Endothelial cell of hepatic sinusoid (primary cell): ENCODE measurements around the gene HOXB8.

Experiments used
- in situ Hi-C: cut with HindIII; loops from 2 replicates; pipeline ENCODE4 v1.10.0; 2017; ENCODE audit warnings: low sequenced_read_pairs

The HOXB8 gene

DNA sequence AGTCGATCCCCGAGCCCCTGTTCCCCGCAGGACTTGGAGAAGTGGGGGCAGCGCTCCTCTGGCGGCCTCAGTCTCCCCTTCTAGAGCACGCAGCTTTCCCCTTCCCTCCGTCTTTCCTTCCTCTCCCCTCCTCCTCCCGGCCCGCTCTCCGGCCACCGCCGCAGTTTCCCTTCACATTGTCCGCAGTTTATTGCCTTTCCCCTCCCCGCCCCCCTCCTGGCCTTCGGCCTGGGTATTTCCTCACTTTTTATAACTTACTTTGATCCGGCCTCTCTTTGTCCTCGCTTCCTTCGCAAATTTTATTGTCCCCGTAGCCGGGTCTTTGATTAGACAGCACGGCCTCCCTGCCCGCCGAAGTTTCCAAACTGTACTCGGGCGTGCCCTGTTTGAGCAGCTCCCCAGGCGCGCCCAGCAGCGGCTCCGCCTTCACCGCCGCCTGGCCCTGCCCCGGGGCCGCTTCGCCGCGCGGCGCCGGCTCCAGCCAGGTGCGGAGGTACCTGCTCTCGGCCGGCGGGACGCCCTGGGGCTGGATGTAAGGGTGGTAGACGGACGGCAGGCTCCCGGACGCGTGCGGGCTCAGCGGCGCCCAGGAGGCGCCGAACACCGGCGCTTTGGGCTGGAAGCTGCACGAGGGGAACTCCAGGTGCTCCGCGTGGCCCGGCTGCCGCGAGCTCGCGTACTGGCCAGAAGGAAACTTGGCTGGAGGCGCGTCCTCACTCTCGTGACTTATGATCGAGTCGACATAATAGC lies 10.6 kb upstream of the HOXB8 start:
- in situ Hi-C loops: no loop called here

DNA sequence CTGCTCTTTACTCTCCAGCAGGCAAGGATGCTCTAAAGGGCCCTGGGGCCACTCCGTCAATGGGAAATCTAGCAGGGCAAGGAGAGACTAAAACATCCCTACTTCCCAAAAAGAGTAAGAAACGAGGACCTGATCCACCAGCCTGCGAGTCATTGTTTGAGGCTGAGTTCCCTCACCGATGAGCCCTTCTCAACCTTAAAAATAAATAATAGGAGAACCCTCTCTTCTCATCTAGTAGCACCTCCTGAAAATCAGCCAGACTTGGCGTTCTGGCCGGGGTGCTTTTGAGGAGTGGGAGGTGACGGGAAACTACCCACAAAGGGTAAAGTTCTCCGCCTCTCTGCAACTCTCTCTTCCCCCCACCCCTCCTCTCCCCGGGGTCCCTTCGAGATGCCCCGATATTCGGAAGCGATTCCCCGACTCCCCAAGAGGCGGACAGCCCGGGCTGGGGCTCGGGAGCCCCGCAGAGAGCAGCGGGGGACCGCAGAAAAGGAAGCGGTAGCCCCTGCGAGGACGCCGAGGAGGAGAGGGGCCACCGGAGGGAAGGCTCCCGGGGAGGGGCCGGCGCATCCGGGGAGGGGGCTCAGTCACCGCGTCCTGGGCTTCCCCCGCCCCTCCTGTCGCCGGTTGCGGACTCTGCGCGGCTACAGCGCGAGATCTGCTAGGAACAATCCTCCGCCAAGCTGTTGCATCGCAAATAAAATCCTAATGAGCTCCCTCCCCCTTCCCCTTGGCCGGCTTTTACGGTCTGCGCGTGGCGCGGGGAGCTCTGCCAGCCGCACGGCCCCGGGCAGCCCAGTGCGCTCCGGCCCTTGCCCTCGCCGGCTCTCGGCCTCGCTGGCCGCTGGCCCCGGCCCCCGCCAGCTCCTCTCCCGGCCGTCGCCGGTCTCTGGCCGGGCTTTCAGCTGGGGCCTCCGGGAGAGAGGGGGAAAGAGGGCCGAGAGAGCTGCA lies 9.7 kb upstream of the HOXB8 start:
- in situ Hi-C loops: loop anchor here (5.0 kb wide), 1 partner anchor 92 kb away; no protein-coding TSS in a partner anchor

DNA sequence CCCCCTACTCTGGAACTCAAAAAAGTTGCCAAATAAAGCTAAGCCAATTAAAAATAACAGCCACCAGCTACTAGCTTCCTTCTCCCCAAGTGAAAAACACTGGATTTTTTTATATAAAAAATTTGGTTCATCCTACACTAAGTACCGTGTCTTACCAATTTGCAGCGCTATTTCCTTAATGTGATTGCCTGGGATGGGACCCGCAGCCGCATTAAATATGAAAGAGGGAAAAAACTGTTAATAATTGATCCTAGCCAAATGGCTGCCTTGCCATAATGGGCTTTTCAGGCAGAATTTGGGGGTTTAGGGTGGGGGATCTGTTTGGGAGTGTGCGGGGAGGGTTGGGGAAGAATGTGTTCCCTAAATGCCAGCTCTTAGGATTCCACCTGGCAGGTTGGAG lies 9.0 kb upstream of the HOXB8 start:
- in situ Hi-C loops: loop anchor here (5.0 kb wide), 1 partner anchor 93 kb away; no protein-coding TSS in a partner anchor

DNA sequence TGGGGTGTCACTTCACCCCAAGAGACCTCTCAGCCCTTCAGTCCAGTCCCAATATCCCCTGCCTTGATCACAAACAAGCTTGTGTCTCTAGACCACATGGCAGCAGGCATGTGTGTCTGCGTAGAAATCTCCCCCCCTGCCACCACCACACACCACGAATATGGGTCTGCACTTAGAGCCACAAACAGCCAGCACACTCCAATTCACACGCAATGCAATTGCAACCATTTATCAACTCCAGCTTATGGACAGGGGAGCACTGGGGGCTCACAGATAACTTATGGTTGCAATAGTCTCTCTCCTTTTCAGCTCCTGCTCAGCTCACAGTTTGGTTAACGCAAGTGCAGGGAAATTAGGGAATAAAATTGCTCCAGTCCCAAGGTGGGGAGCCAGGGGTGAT lies 8.5 kb upstream of the HOXB8 start:
- in situ Hi-C loops: loop anchor here (5.0 kb wide), 1 partner anchor 94 kb away; no protein-coding TSS in a partner anchor

DNA sequence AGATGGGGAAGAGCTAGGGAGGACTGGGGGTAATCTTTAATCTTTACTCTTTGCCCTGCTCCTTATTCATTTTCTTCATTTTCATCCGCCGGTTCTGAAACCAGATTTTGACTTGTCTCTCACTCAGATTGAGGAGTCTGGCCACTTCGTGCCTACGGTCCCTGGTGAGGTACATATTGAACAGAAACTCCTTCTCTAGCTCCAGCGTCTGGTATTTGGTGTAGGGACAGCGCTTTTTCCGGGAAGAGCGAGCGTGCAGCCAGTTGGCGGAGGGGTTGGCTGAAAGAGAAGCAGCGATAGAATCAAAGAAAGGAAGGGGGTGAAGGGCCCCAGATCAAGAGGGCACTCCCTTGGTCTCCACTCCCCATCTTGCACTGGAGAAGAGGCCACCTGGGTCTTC lies 7.8 kb upstream of the HOXB8 start:
- in situ Hi-C loops: loop anchor here (5.0 kb wide), 1 partner anchor 94 kb away; no protein-coding TSS in a partner anchor

DNA sequence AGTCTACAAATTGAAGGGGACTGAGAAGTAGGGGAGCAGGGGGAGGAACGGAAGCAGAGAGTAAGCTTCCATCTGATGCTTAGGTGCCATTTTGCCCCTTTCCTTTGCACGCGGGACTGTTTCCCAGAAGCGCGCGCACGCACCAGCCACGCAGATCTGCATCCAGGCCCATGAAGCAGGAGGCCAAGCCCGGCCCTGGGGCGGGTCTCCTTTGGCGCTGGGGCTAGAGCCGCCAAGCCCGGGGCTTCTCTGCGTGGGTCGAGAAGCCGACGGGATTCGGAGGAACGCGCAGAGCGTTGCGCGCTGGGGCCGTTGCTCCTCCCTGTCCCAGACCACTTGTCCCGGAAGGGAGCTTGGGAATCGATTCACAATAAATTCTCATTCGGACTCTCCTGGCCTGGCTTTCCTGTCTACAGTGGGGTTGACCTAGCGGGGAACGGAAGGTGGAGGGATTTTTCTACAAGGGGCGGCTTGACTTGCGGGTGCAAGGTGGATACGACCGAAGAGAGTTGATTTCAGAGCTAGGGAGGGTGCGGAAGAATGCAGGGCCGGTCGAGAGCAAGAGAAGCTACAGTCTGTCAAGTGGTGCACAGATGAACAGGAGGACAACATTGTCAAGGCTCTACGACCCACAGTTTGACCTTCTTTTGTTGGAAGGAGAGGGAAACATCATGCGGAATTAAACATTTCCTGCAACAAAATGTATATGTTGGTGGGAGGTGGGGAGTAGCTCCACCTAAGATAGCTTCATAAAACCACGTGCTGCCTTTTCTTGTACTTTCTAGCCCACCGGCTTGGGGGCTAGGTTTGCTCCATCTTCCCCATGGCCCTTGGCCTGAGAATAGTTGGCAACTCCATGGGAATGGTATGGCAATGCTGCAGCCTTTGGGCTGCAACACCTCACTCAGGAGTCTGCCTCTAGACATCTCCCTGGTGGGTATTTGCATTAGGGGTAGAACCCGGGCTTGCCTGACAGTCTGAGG lies 6.6 kb upstream of the HOXB8 start:
- in situ Hi-C loops: loop anchor here (5.0 kb wide), 1 partner anchor 96 kb away; no protein-coding TSS in a partner anchor

DNA sequence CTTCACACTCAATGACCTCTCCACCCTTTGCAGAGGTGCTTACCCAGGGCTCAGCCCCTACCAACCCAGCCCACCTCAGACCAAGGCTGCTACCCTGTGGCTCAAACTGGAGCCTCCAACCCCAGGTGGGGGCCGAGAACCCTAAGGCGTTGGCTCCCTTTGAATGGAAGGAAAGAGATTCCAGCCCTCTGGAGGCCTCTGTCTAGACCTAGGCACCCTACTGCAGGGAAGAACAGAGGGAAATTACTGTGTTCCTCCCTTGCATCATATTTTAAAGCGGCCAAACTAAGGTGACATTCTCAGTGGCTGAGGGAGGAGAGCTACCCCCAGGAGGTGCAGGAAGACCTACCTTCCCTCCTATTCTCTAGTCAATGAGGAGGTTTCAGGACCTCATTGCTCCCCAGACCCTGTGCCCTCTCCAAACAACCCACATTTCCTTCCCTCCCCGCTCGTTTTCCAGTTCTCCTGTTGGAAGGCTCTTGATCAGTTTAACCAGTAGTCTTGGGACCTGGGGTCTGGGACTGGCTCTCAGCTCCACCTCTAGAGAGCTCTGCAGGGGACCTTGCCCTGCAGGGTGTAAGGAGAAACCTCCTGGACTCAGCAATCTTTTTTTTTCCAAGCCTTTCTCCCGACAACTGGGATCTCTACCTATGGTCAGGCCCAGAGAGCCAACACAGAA lies 5.5 kb upstream of the HOXB8 start:
- in situ Hi-C loops: loop anchor here (5.0 kb wide), 1 partner anchor 97 kb away; no protein-coding TSS in a partner anchor

GRCh38 chr17:48619826-48620449 lies 4.8 kb upstream of the HOXB8 start:
- in situ Hi-C loops: loop anchor here (5.0 kb wide), 1 partner anchor 97 kb away; no protein-coding TSS in a partner anchor

DNA sequence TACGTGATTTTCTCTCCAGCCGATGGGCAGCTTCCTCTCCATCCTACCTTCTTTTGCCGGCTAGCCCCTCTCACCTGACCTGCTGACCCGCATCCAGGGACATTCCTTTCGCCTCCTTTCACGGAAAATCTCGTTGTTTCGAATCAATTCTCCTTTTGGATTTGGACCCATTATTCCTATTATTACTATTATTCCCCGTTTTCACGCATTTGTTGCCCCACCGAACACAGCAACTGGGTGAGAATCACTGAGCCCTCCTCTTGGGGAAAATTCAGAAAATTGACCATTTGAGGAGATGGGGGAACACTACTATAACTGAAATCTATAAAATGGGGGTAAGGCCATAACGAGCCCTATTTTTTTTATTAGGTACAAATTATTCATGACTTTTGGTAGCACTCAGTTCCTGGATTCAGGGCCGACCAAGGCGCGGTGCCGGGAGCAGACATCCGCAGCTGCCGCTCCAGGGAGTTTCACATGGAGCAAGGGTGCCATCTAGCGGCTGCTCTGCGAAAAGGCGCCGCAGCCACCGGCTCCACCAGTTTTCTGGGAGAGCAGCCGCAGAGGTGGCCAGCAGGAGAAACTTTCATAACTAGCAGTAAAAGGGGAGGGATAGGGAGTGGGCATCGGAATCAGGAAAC lies 3.3 kb upstream of the HOXB8 start:
- in situ Hi-C loops: no loop called here

DNA sequence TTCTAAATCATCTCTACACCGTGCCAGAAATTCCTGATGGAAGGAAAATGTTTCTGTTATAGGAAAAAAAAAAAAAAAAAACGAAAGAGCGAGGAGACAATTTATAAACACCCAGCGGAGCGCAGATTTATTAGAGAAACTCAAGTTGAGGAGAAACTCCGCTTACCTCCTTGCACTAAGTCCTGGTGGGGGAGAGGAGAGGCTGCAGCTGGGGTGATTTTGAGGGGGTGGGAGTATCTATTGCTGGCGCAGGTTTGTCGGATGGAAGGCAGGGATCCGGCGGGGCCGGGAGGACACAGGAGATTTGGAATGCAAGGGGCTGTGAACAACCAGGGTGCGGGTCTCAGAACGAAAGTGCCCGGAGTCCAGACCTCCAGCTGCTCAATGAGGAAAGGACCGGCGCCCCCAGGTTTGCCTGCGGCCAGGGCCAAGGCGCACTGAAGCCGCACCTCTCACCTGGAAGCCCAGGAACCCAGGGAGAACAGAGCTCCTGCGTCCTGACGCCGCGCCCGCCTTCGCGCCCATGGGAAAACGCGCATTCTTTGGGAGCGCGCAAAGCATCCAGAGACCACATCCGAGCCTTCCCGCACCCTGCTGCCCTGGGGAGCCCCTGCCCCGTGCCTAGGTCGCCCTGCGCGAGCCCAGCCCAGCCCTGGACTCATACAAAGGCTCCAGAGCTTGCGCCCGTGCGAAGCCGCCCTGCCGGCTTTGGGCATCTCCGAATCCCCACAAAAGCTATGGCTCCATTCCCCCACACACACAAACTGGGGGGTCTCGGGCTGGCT lies 2.6 kb upstream of the HOXB8 start:
- in situ Hi-C loops: no loop called here

DNA sequence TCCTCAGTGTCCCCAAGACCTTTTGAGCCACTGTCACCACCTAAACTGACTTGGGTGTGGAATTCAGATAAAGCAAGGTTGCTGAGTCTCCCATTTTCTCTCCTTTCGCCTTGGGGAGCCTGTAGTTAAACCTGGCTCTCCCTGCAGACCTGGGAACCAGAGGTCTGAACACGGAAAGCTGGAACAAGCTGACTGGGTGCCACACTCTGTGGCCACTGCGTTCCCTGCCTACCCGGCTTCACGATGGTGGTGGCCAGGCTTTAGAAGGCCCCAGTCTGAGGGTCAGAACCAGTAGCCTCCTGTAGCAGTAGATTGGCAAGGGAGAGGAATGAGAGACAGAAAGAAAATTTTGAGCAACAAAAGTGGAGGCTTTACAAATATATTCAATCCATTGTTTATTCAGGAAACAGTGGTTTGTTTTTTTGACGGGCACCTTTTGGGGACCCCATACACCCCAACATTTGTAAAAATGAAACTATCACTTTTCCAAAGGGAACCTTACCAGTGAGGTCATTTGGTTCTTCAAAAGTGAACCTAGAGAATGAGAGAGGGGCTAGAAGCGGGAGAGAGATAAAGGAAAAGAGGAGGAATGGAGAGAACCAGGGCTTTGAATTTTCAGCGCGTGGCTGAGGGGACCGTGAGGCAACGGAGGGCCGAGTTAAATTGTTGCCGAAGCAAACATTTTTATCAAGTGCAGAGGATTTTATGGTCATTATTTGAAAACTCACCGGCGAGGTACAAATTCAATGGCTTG lies 1.8 kb upstream of the HOXB8 start:
- in situ Hi-C loops: no loop called here

GRCh38 chr17:48615963-48616716 lies 1.0 kb upstream of the HOXB8 start:
- in situ Hi-C loops: no loop called here

GRCh38 chr17:48613862-48614694 lies 1.0 kb downstream of the HOXB8 start:
- in situ Hi-C loops: no loop called here

DNA sequence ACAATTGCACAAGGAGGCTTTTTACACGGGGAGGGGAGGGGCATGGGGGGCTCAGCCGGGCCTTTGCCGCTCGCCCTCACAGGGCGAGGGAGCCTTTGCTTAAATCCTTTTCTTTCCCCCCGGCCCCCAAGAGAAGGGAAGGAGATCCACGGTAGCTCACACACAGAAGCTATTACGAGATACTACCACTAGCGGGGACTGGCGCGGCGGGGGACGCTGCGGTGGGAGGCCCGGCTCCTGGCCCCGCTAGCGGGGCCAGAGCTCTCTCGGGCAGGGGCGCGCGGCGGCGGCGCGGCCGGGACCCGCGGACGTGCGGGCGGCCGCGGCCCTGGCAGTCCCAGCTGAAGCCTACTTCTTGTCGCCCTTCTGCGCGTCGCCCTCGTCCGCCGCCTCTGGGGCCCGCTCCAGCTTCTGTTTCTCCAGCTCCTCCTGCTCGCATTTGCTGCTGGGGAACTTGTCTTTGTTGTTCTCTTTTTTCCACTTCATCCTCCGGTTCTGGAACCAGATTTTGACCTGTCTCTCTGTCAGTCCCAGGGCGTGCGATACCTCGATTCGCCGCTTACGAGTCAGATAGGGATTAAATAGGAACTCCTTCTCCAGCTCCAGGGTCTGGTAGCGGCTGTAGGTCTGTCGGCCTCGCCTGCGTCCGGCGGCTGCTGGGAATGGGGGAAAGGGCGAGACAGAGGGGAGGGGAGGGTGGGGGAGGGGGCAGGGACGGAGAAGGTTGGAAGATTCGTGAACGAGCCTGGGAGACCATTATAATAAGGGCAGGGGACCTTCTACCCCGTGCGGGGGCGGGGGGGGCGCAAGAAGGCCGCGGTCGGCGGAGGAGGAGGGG lies 2.0 kb downstream of the HOXB8 start:
- in situ Hi-C loops: no loop called here

GRCh38 chr17:48612456-48612853 lies 2.6 kb downstream of the HOXB8 start:
- in situ Hi-C loops: no loop called here
